CD14-positive monocyte (primary cell): ENCODE results near the gene FOXE3. TPM values are rescaled to one million over a fixed set of nuclear protein-coding genes. Genes with fewer than 3 reads are reported as not detected.

Source experiments
- DNase-seq, 3 donors: peaks; one replicate each; pipeline ENCODE4 v3.0.0-alpha.2; 2011 to 2022
- H2AFZ ChIP-seq: 2 replicates; pipeline ENCODE4 v1.6.0; 2012; ENCODE audit warnings: mild to moderate bottlenecking, low read depth, low read length, inconsistent platforms; ENCODE audit not compliant: insufficient read depth, poor library complexity, severe bottlenecking
- H3K27ac ChIP-seq, 2 donors: 1 replicate in 1 of 2; 2 replicates in 1 of 2; pipeline ENCODE4 v1.5.1; 2012 to 2013; ENCODE audit warnings: low read length in 2 of 2, control low read depth in 1 of 2, inconsistent platforms in 1 of 2, low read depth in 1 of 2, mild to moderate bottlenecking in 1 of 2
- H3K27me3 ChIP-seq, 2 donors: one replicate each; pipeline versions ENCODE4 v1.6.0 to v1.6.1; 2011 to 2013; ENCODE audit warnings: low read length in 2 of 2; ENCODE audit not compliant: control insufficient read depth in 2 of 2, insufficient read depth in 2 of 2
- H3K36me3 ChIP-seq, 2 donors: replicated peaks in 1 of 2; 1 replicate in 1 of 2; 2 replicates in 1 of 2; pipeline versions ENCODE4 v1.5.1 to v1.6.1; 2012 to 2013; ENCODE audit warnings: low read length in 2 of 2, control low read depth in 1 of 2, inconsistent platforms in 1 of 2, mild to moderate bottlenecking in 1 of 2; ENCODE audit not compliant: insufficient read depth in 2 of 2, control insufficient read depth in 1 of 2
- H3K4me1 ChIP-seq, 2 donors: 1 replicate in 1 of 2; 2 replicates in 1 of 2; pipeline versions ENCODE4 v1.5.1 to v1.6.1; 2012 to 2013; ENCODE audit warnings: low read length in 2 of 2, control low read depth in 1 of 2, inconsistent platforms in 1 of 2, mild to moderate bottlenecking in 1 of 2, moderate library complexity in 1 of 2; ENCODE audit not compliant: insufficient read depth in 2 of 2, control insufficient read depth in 1 of 2
- H3K4me2 ChIP-seq: replicated peaks from 2 replicates; pipeline ENCODE3; 2012; ENCODE audit warnings: low read length, moderate library complexity, mild to moderate bottlenecking; ENCODE audit not compliant: poor library complexity, severe bottlenecking; ENCODE audit errors: extremely low read depth
- H3K4me3 ChIP-seq, 3 experiments: fragments of 200-600 bp in 1 of 3; sonication (generic) in 1 of 3; replicated peaks in 1 of 3; 1 replicate in 2 of 3; 2 replicates in 1 of 3; pipeline ENCODE4 v1.5.1; 2011 to 2013; ENCODE audit warnings: low read length in 3 of 3, mild to moderate bottlenecking in 3 of 3, control low read depth in 2 of 3, low read depth in 2 of 3, inconsistent platforms in 1 of 3, moderate library complexity in 1 of 3
- H3K79me2 ChIP-seq: 2 replicates; pipeline ENCODE4 v1.6.0; 2012; ENCODE audit warnings: mild to moderate bottlenecking, control low read depth, inconsistent platforms, low read length, moderate library complexity; ENCODE audit not compliant: insufficient read depth
- H3K9ac ChIP-seq: 2 replicates; pipeline ENCODE4 v1.6.0; 2017; ENCODE audit warnings: low read length, mild to moderate bottlenecking; ENCODE audit not compliant: insufficient read depth, poor library complexity, severe bottlenecking
- H3K9me3 ChIP-seq, 2 donors: replicated peaks in 1 of 2; 1 replicate in 1 of 2; 2 replicates in 1 of 2; pipeline versions ENCODE4 v1.5.1 to v1.6.1; 2012 to 2013; ENCODE audit warnings: low read length in 2 of 2, control low read depth in 1 of 2; ENCODE audit not compliant: control insufficient read depth in 1 of 2, insufficient read depth in 1 of 2
- H4K20me1 ChIP-seq: 2 replicates; pipeline ENCODE4 v1.6.0; 2012; ENCODE audit warnings: mild to moderate bottlenecking, low read length, control low read depth, moderate library complexity; ENCODE audit not compliant: insufficient read depth
- H3K27ac Mint-ChIP-seq, 7 donors: one replicate each; pipeline ENCODE4 v1.8.0; 2020; ENCODE audit warnings: mild to moderate bottlenecking in 7 of 7, mixed read lengths in 7 of 7, moderate library complexity in 6 of 7, inconsistent platforms in 2 of 7
- H3K27me3 Mint-ChIP-seq, 3 donors: one replicate each; pipeline ENCODE4 v1.8.0; 2021 to 2022; ENCODE audit warnings: low read depth in 3 of 3, mild to moderate bottlenecking in 3 of 3, mixed read lengths in 3 of 3, moderate library complexity in 3 of 3, inconsistent platforms in 1 of 3
- H3K36me3 Mint-ChIP-seq, 2 donors: one replicate each; pipeline ENCODE4 v1.8.0; 2020; ENCODE audit warnings: mixed read lengths in 2 of 2, inconsistent platforms in 1 of 2, mild to moderate bottlenecking in 1 of 2
- H3K4me1 Mint-ChIP-seq: one replicate; pipeline ENCODE4 v1.8.0; 2020; ENCODE audit warnings: mild to moderate bottlenecking, mixed read lengths
- H3K4me3 Mint-ChIP-seq, 2 donors: one replicate each; pipeline ENCODE4 v1.8.0; 2020; ENCODE audit warnings: mild to moderate bottlenecking in 2 of 2, mixed read lengths in 2 of 2, moderate library complexity in 1 of 2
- H3K9me3 Mint-ChIP-seq, 7 donors: one replicate each; pipeline ENCODE4 v1.8.0; 2020 to 2022; ENCODE audit warnings: mixed read lengths in 7 of 7, mild to moderate bottlenecking in 6 of 7, moderate library complexity in 6 of 7, inconsistent platforms in 2 of 7
- CTCF ChIP-seq: fragments of 200-600 bp; IDR thresholded peaks from one replicate; pipeline ENCODE4 v1.8.0; 2022; ENCODE audit warnings: antibody characterized with exemption, mild to moderate bottlenecking
- WGBS: methylation state at CpG from one replicate; pipeline ENCODE4 v1.1.5; 2013; ENCODE audit warnings: missing lambda C conversion rate; ENCODE audit not compliant: insufficient coverage; 5-methylcytosine and 5-hydroxymethylcytosine counted together
- intact Hi-C, 2 donors: fragments of 100-400 bp; cut with micrococcal nuclease; formaldehyde crosslinking; loops; one replicate each; pipeline versions ENCODE4 v1.15.0 to v1.15.1; 2023
- polyA plus RNA-seq, 3 donors: library from polyadenylated mRNA; depleted of rRNA in 1 of 3; unstranded in 2 of 3; stranded (reverse) in 1 of 3; fragments of 300-500 nt in 2 of 3; fragments of >200 nt in 1 of 3; fragmentation: Illumina TruSeq in 2 of 3; gene quantifications; 1 replicate in 2 of 3; 2 replicates in 1 of 3; pipeline ENCODE4 v1.2.3, GENCODE V29; 2012 to 2021

Gene FOXE3
- polyA plus RNA-seq, 3 donors = not detected

GRCh38 chr1:47433037-47433421 is 16.9 kb downstream of the FOXE3 start:
- peaks cover 22% of the 10 kb centered on the region for H4K20me1 ChIP-seq
- H3K4me1 ChIP-seq = peaks cover 45 to 54% of the 10 kb centered on the region in 2 donors
- H3K27me3 Mint-ChIP-seq = peaks cover 55 to 67% (median 61%) of the 10 kb centered on the region in 3 donors
- H2AFZ ChIP-seq = no peak overlapping the region
- no peak overlapping the region for H3K9ac ChIP-seq
- no peaks in the 10 kb centered on the region for H3K79me2 ChIP-seq
- H3K9me3 Mint-ChIP-seq = peaks cover 0 to 34% (median 27%) of the 10 kb centered on the region in 7 donors
- H3K36me3 ChIP-seq = no peaks in the 10 kb centered on the region
- peak overlapping the region; percentile 74 to 87 for H3K4me3 Mint-ChIP-seq
- 25% methylated on average over 17 of the region's 17 CpGs for WGBS
- intact Hi-C loops = loop anchor here (5.0 to 10.0 kb wide), 3 partner anchors 201 to 292 kb away; partner anchors contain the start of gene TAL1 (in 1 of the 2)
- peaks cover 6 to 22% of the 10 kb centered on the region in 2 donors for H3K9me3 ChIP-seq
- no peak for DNase-seq
- H3K27ac ChIP-seq = no peak overlapping the region
- peaks cover 25 to 36% of the 10 kb centered on the region in 2 donors for H3K36me3 Mint-ChIP-seq
- H3K27me3 ChIP-seq = peaks cover 41 to 52% of the 10 kb centered on the region in 2 donors
- TF ChIP-seq CTCF = no peak
- peak overlapping the region; percentile 70 for H3K4me2 ChIP-seq
- H3K4me3 ChIP-seq = peak overlapping the region in 1 of 3 experiments; percentile 68
- H3K27ac Mint-ChIP-seq = peak overlapping the region in 2 of 7 donors; percentile 30 to 45
- peaks cover 47% of the 10 kb centered on the region for H3K4me1 Mint-ChIP-seq

- intact Hi-C loops = loop anchor here (5.0 to 10.0 kb wide), 3 partner anchors 201 to 291 kb away; partner anchors contain the start of gene TAL1 (in 1 of the 2)
- Histone ChIP-seq H3K4me1 (peaks cover 45 to 59% of the 10 kb centered on the region in 2 donors), H3K27me3 (peaks cover 41 to 55% of the 10 kb centered on the region in 2 donors), H4K20me1 (peaks cover 22% of the 10 kb centered on the region), H3K27ac (no peak overlapping the region), H3K9ac (no peak overlapping the region), H3K4me2 (peak overlapping the region; percentile 70), H3K36me3 (no peaks in the 10 kb centered on the region), H3K9me3 (peaks cover 6 to 22% of the 10 kb centered on the region in 2 donors), H3K4me3 (peak overlapping the region in 1 of 3 experiments; percentile 66), H3K79me2 (no peaks in the 10 kb centered on the region), H2AFZ (peak overlapping the region; percentile 62)
- H3K27ac Mint-ChIP-seq = peak overlapping the region in 1 of 7 donors; percentile 45
- peak overlapping the region; percentile 68 to 87 for H3K4me3 Mint-ChIP-seq
- H3K27me3 Mint-ChIP-seq = peaks cover 57 to 71% (median 63%) of the 10 kb centered on the region in 3 donors
- DNase-seq = no peak
- 2% methylated on average over 22 of the region's 30 CpGs for WGBS
- H3K36me3 Mint-ChIP-seq = peaks cover 25 to 36% of the 10 kb centered on the region in 2 donors
- H3K4me1 Mint-ChIP-seq = peaks cover 49% of the 10 kb centered on the region
- no peak for TF ChIP-seq CTCF
- peaks cover 0 to 36% (median 29%) of the 10 kb centered on the region in 7 donors for H3K9me3 Mint-ChIP-seq
Measured at GRCh38 chr1:47433477-47434050, 17.5 kb downstream of the FOXE3 start.
